ENCODE measurements around the gene GNAQ. TPM values are rescaled to one million over a fixed set of nuclear protein-coding genes. Genes with fewer than 3 reads are reported as not detected.
"Not testable (repeated sequence)": the region's sequence is repeated elsewhere in the genome, so short reads cannot be mapped to it uniquely, and the experiment has no call there.

Gene GNAQ
- total RNA-seq, 1 donor from 2014 or later = 46.9 TPM

- Mint-ChIP-seq H3K36me3 (peaks cover 40% of the 10 kb centered on the region), H3K27me3 (ENCODE audit: low read depth) (no peaks in the 10 kb centered on the region), H3K9me3 (peaks cover 11% of the 10 kb centered on the region), H3K4me1 (peaks cover 2% of the 10 kb centered on the region), H3K27ac (no peak overlapping the region), H3K4me3 (no peak overlapping the region)
- TF ChIP-seq, protein P1, sequence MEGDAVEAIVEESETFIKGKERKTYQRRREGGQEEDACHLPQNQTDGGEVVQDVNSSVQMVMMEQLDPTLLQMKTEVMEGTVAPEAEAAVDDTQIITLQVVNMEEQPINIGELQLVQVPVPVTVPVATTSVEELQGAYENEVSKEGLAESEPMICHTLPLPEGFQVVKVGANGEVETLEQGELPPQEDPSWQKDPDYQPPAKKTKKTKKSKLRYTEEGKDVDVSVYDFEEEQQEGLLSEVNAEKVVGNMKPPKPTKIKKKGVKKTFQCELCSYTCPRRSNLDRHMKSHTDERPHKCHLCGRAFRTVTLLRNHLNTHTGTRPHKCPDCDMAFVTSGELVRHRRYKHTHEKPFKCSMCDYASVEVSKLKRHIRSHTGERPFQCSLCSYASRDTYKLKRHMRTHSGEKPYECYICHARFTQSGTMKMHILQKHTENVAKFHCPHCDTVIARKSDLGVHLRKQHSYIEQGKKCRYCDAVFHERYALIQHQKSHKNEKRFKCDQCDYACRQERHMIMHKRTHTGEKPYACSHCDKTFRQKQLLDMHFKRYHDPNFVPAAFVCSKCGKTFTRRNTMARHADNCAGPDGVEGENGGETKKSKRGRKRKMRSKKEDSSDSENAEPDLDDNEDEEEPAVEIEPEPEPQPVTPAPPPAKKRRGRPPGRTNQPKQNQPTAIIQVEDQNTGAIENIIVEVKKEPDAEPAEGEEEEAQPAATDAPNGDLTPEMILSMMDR (IDR thresholded peaks at IDR 0.05; ENCODE audit: unreplicated experiment) = no peak
- no peak for DNase-seq (ENCODE audit: low spot score in 2 of 2, unreplicated experiment in 2 of 2)
Observed at GRCh38 chr9:77725046-77725694, 306.4 kb downstream of the GNAQ start.

DNA sequence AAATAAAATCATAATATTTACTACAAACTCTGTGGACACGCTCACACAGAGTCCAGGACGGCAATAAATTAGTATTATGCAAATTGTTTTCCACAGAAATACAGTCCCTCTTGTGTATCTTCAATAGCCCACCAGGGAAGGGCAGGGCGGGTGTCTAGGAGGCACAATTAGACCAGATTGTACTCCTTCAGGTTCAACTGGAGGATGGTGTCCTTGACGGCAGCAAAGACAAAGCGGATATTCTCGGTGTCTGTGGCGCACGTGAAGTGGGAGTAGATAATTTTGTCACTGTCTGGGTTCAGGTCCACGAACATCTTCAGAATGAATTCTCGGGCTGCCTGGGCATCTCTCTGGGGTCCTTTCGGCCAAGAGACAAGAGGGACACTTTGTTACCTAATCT is 310.5 kb downstream of the GNAQ start:
- Mint-ChIP-seq H3K4me1 (peaks cover 19% of the 10 kb centered on the region), H3K36me3 (peaks cover 19% of the 10 kb centered on the region), H3K9me3 (peaks cover 11% of the 10 kb centered on the region)
- not testable (repeated sequence) for H3K4me3 Mint-ChIP-seq; DNase-seq (ENCODE audit: low spot score in 2 of 2, unreplicated experiment in 2 of 2); H3K27ac Mint-ChIP-seq; H3K27me3 Mint-ChIP-seq (ENCODE audit: low read depth)

GRCh38 chr9:77719321-77719720 is 312.3 kb downstream of the GNAQ start:
- Mint-ChIP-seq H3K4me3 (no peak overlapping the region), H3K4me1 (peaks cover 29% of the 10 kb centered on the region), H3K27me3 (ENCODE audit: low read depth) (no peaks in the 10 kb centered on the region), H3K9me3 (peaks cover 11% of the 10 kb centered on the region), H3K36me3 (peaks cover 13% of the 10 kb centered on the region), H3K27ac (no peak overlapping the region)
- TF ChIP-seq, protein P1 (IDR thresholded peaks at IDR 0.05; ENCODE audit: unreplicated experiment) = no peak
- DNase-seq (ENCODE audit: low spot score in 2 of 2, unreplicated experiment in 2 of 2) = no peak

- peaks cover 39% of the 10 kb centered on the region for H3K4me1 Mint-ChIP-seq
- not testable (repeated sequence) for H3K27me3 Mint-ChIP-seq (ENCODE audit: low read depth); H3K9me3 Mint-ChIP-seq; H3K4me3 Mint-ChIP-seq; H3K27ac Mint-ChIP-seq; H3K36me3 Mint-ChIP-seq; DNase-seq (ENCODE audit: low spot score in 2 of 2, unreplicated experiment in 2 of 2)
Observed at GRCh38 chr9:77718298-77718640, 313.3 kb downstream of the GNAQ start.

GRCh38 chr9:77717608-77718297 is 313.9 kb downstream of the GNAQ start:
- H3K36me3 Mint-ChIP-seq; DNase-seq (ENCODE audit: low spot score in 2 of 2, unreplicated experiment in 2 of 2); H3K27ac Mint-ChIP-seq; H3K27me3 Mint-ChIP-seq (ENCODE audit: low read depth); H3K4me3 Mint-ChIP-seq; H3K9me3 Mint-ChIP-seq: not testable (repeated sequence)
- peaks cover 44% of the 10 kb centered on the region for H3K4me1 Mint-ChIP-seq

DNA sequence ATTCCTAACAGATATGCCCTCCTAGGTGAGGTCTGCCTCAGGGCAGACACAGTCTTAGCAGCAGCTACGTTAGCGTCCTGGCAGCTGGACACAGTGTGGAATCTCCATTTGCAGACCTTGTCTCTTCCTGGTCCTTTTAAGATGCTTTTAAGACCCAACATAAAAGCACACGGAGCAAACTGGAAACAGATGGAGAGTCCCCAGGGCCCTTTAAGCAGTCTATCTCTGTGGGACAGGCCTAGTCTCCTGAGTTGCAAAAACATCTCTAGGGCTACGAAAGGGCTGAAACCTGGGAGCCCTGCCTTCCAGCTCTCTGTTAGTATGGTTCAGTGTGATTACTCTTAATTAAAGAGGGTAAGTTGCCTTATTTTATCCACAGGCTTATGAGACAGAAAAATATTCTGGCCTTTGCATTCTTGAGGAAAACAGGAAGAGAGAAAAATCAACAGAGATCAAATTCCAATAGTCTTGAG is 317.5 kb downstream of the GNAQ start:
- peaks cover 17% of the 10 kb centered on the region for H3K9me3 Mint-ChIP-seq
- H3K36me3 Mint-ChIP-seq = peaks cover 9% of the 10 kb centered on the region
- TF ChIP-seq, protein P1 (IDR thresholded peaks at IDR 0.05; ENCODE audit: unreplicated experiment) = no peak
- no peaks in the 10 kb centered on the region for H3K27me3 Mint-ChIP-seq (ENCODE audit: low read depth)
- peaks cover 47% of the 10 kb centered on the region for H3K4me1 Mint-ChIP-seq
- H3K27ac Mint-ChIP-seq = peak overlapping the region; percentile 91
- H3K4me3 Mint-ChIP-seq = no peak overlapping the region
- DNase-seq (ENCODE audit: low spot score in 2 of 2, unreplicated experiment in 2 of 2) = no peak

GRCh38 chr9:77712533-77713130 is 319.0 kb downstream of the GNAQ start:
- Mint-ChIP-seq H3K36me3 (peaks cover 19% of the 10 kb centered on the region), H3K4me3 (peak overlapping the region; percentile 7), H3K9me3 (peaks cover 29% of the 10 kb centered on the region), H3K4me1 (peaks cover 44% of the 10 kb centered on the region), H3K27me3 (ENCODE audit: low read depth) (no peaks in the 10 kb centered on the region), H3K27ac (peak overlapping the region; percentile 91)
- TF ChIP-seq, protein P1 (IDR thresholded peaks at IDR 0.05; ENCODE audit: unreplicated experiment) = no peak
- no peak for DNase-seq (ENCODE audit: low spot score in 2 of 2, unreplicated experiment in 2 of 2)
